Stimulated activated naive B cell treated with anti-CD40 and anti-IgM and Interleukin-4, amounts not matched to agents 10 μg/mL and 1 μg/mL and 100 μg/mL, for 72 hours (primary cell): ENCODE data around the gene LPP.
A peak's percentile ranks its signal among the peaks of the same experiment; 100 is the strongest.

Experiments used
- ATAC-seq, 2 donors: fragments of 150-1000 bp; cut with Tn5 transposase; replicated peaks; 2 replicates each; pipeline ENCODE4 v1.10.0; 2021; ENCODE audit warnings: moderate library complexity in 1 of 2
- DNase-seq: peaks from one replicate; pipeline ENCODE4 v3.0.0; 2021
- H3K27ac Mint-ChIP-seq: one replicate; pipeline ENCODE4 v1.8.0; 2022; ENCODE audit warnings: mild to moderate bottlenecking, mixed read lengths
- H3K27me3 Mint-ChIP-seq, 2 donors: one replicate each; pipeline ENCODE4 v1.8.0; 2022; ENCODE audit warnings: mixed read lengths in 2 of 2
- H3K36me3 Mint-ChIP-seq, 2 donors: one replicate each; pipeline ENCODE4 v1.8.0; 2022; ENCODE audit warnings: mixed read lengths in 2 of 2, mild to moderate bottlenecking in 1 of 2
- H3K4me1 Mint-ChIP-seq, 2 donors: one replicate each; pipeline ENCODE4 v1.8.0; 2022; ENCODE audit warnings: mixed read lengths in 2 of 2, mild to moderate bottlenecking in 1 of 2
- H3K4me3 Mint-ChIP-seq, 2 donors: one replicate each; pipeline ENCODE4 v1.8.0; 2022; ENCODE audit warnings: mild to moderate bottlenecking in 2 of 2, mixed read lengths in 2 of 2, moderate library complexity in 1 of 2
- H3K9me3 Mint-ChIP-seq, 2 donors: one replicate each; pipeline ENCODE4 v1.8.0; 2022; ENCODE audit warnings: mixed read lengths in 2 of 2, mild to moderate bottlenecking in 1 of 2

Gene LPP

DNA sequence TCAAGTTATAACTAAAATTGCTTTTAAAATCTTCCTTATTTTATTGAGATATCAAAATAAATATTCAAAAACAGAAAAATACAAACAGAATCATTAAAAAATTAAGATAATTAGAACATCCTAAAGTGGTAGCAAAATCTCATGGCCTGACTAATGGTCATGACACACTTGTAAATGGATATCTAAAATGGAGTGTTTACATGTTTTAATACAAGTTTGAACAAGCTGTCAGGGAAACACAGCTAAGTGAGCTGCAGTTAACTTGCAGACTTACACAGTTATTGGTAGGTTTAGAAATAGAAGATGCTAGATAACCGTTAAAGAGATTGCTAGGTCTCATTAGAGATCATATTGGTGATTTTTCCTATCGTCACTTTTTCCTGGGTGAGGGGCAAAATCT lies 242.3 kb downstream of the LPP start:
- H3K4me3 Mint-ChIP-seq = no peak overlapping the region
- peaks cover 2 to 6% of the 10 kb centered on the region in 2 donors for H3K9me3 Mint-ChIP-seq
- no peak for ATAC-seq
- H3K4me1 Mint-ChIP-seq = peaks cover 49 to 76% of the 10 kb centered on the region in 2 donors
- no peak overlapping the region for H3K27ac Mint-ChIP-seq
- no peak for DNase-seq
- peaks cover 11 to 17% of the 10 kb centered on the region in 2 donors for H3K36me3 Mint-ChIP-seq
- H3K27me3 Mint-ChIP-seq = no peaks in the 10 kb centered on the region

DNA sequence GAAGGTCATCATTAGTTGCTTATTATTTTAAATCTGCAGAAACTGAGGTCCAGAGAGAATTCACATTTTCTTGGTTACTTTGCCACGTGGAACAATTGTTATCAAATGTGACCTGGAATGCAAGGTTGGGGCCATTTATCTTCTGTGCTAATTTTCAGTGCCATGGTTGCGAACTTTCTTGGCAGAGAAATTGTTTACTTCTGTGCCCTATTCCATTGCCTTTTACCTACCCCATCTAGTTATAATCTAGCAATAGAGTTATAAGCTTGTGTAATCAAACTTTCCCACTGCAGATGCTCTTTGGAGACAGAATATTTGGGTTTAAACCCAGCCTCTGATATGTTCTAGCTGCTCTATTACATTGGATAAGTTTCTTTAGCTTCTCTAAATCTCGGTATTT lies 242.9 kb downstream of the LPP start:
- Mint-ChIP-seq H3K4me1 (peaks cover 49 to 76% of the 10 kb centered on the region in 2 donors), H3K9me3 (peaks cover 2 to 6% of the 10 kb centered on the region in 2 donors), H3K4me3 (peak overlapping the region in 1 of 2 donors; percentile 31), H3K36me3 (peaks cover 11 to 16% of the 10 kb centered on the region in 2 donors), H3K27me3 (no peaks in the 10 kb centered on the region), H3K27ac (peak overlapping the region; percentile 81)
- DNase-seq (no peak), ATAC-seq (no peak)

DNA sequence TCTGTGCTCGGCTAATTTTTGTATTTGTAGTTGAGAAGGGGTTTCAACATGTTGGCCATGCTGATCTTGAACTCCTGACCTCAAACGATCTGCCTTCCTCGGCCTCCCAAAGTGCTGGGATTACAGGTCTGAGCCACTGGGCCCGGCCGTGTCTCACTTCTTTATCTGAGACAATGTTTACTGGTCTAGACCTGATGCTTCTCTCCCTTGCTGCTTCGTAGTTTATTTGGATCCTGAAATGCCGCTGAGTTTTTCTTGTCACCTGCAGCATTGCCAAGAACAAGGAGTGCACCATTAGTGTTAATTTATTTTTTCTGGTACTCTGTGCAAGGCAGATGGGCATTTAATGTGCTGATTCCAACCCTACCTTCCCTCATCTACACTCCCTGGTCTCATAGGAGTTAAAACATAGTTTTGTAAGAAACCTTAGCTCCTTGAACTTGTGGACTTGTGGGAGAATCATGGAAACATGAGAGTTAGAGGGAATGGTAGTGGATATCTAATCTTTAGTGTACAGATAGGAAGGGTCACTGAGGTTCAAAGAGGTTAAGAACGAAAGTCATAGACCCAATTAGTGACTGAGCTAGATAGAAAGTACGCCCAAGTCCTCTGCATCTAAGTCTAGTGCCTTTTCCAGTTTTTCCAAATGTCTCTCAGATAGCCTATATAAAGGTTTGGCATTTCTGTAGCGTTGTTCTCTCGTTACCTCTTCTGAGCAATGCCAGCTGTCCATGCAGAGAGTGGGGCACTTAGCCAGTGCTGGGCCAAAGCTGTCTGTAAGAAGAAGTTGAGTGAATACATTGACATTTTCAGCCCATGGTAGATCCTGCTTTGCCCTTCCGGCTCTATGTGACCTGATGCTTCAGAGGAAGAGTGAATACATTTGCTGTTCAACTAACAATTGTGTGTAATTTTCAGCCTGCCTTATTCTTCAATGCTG lies 244.1 kb downstream of the LPP start:
- Mint-ChIP-seq H3K27me3 (no peaks in the 10 kb centered on the region), H3K4me3 (peak overlapping the region; percentile 31 to 52), H3K4me1 (peaks cover 49 to 75% of the 10 kb centered on the region in 2 donors), H3K36me3 (peaks cover 16 to 17% of the 10 kb centered on the region in 2 donors), H3K27ac (peak overlapping the region; percentile 81), H3K9me3 (peaks cover 6 to 14% of the 10 kb centered on the region in 2 donors)
- ATAC-seq (no peak), DNase-seq (no peak)

DNA sequence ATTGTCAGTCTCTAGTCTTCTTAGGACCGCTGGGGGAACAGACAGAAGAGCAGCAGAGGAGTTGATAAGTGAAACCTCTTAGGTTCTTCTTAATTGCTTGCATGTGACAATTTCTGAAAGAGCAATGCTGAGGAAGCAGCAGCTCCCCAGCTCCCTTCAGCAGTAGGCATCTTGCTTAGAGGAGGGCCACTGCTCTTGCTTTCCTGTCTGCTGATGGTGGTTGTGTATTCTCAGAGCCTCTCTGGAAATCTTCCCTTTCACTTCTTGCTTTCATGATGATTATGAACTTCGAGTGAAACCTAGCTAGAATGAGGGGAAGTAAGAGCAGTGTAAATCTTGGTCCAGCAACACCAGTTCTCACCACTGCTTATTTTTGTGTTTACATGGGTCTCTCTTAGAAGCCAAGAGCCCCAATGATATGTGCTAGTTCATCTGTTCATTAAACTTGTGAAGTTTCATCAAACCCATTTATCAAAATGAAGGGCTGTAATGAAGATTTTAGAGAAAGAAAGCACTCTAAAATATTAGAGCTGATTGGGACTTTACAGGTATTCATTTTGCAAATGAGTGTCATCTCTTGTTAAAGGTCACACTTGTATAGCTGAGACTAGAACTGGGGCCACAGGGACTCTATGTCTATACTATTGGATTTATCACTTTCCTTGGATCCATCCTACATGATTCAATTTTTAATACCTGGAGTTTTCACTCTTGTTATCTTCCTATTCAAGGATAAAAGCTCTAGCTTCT lies 246.7 kb downstream of the LPP start:
- peak; percentile 92 for ATAC-seq
- Mint-ChIP-seq H3K4me1 (peaks cover 59 to 87% of the 10 kb centered on the region in 2 donors), H3K27ac (peak overlapping the region; percentile 93), H3K27me3 (no peaks in the 10 kb centered on the region), H3K9me3 (peaks cover 6 to 14% of the 10 kb centered on the region in 2 donors), H3K4me3 (peak overlapping the region in 1 of 2 donors; percentile 57), H3K36me3 (peaks cover 24 to 25% of the 10 kb centered on the region in 2 donors)
- DNase-seq = peak; percentile 71

DNA sequence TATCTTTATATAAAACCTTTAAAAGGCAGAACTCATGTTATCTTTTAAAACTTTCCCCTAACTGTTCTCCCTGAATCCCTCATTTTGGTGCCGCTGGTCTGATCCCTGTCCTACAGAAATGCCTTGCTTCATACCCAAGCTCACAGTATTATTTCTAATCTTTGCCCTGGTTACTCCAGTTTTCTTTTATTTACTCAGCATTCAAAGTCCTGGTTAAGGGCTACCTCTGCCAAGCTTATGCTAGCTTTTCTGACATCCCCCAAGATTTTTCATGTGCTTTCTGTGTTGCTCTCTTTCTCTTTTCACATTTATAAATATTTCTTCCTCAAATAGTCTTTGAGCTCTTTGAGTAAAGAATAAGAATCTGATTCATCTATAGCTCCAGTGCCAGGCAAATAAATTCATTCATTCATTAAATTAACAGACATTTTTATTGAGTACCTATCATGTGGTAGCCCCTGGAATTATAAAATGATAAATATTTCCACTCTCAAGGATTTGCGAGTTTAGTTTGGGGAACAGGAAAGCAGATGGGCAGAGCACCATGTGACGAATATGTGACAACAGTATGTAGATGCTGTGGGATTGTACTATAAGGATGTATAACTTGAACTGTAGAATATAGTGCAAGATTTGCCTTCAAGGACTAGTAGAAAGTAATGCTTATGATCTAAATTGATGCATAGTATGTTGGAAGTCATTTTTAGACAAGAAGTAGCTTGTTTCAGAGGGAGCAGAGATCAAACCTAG lies 247.5 kb downstream of the LPP start:
- H3K4me1 Mint-ChIP-seq = peaks cover 59 to 89% of the 10 kb centered on the region in 2 donors
- peaks cover 28 to 31% of the 10 kb centered on the region in 2 donors for H3K36me3 Mint-ChIP-seq
- DNase-seq = no peak
- no peak for ATAC-seq
- H3K27ac Mint-ChIP-seq = peak overlapping the region; percentile 93
- H3K4me3 Mint-ChIP-seq = peak overlapping the region; percentile 48 to 57
- no peaks in the 10 kb centered on the region for H3K27me3 Mint-ChIP-seq
- H3K9me3 Mint-ChIP-seq = peaks cover 6 to 14% of the 10 kb centered on the region in 2 donors

DNA sequence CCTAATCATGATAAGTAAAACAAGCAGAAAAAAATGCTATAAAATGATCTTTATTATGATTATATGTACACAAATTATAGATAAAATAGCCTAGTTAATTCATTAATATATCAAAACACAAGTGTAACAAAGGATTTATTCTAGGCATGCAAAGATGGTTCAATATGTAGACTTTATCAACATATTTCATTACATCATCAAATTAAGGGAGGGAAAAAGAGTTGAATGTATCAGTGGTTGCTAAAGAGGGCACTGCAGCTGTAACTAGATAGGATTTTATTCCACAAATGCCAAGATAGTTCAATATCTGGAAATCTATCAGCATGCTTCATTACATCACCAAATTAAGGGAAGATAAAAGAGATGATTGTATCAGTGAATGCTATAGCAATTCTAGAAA lies 248.3 kb downstream of the LPP start:
- ATAC-seq (no peak), DNase-seq (no peak)
- Mint-ChIP-seq H3K27me3 (no peaks in the 10 kb centered on the region), H3K9me3 (peaks cover 6 to 14% of the 10 kb centered on the region in 2 donors), H3K4me1 (peaks cover 54 to 85% of the 10 kb centered on the region in 2 donors), H3K4me3 (no peak overlapping the region), H3K36me3 (peaks cover 34 to 37% of the 10 kb centered on the region in 2 donors), H3K27ac (peak overlapping the region; percentile 70)

DNA sequence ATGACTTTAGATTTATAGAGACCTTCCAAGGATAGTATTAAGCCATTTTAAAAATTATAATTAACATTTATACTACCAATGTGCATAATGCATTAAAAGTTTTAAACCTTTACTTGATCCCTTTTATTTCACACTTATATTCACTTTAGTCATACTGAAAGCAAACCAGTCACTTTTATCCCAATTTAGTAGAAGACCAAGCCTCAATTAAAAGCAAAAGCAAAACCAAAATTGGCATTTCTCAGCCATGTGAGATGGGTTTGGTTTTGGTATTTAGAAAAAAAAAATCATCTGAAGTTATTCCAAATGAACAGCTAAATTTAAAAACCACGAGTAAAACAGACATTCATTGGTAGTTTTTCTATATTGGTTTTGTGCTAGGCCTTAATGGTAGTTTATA lies 249.4 kb downstream of the LPP start:
- ATAC-seq (no peak), DNase-seq (no peak)
- H3K27ac Mint-ChIP-seq = no peak overlapping the region

DNA sequence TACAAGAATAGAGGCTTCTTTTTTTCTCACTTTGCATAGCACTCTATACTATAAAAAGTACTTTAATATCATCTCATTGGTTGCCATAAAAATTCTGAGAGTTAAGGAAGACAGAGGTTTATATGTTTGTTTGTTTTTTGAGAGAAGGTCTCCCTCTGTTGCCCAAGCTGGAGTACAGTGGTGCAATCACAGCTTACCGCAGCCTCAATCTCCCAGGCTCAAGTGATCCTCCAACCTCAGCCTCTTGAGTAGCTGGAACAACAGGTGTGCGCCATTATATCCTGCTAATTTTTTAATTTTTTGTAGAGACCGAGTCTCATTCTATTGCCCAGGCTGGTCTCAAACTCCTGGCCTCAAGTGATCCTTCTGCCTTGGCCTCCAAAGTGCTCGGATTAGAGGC lies 250.2 kb downstream of the LPP start:
- no peak overlapping the region for H3K4me3 Mint-ChIP-seq
- H3K9me3 Mint-ChIP-seq = peaks cover 6 to 9% of the 10 kb centered on the region in 2 donors
- H3K36me3 Mint-ChIP-seq = peaks cover 34 to 42% of the 10 kb centered on the region in 2 donors
- DNase-seq (no peak), ATAC-seq (no peak)
- H3K4me1 Mint-ChIP-seq = peaks cover 40 to 66% of the 10 kb centered on the region in 2 donors
- H3K27ac Mint-ChIP-seq = peak overlapping the region; percentile 4
- no peaks in the 10 kb centered on the region for H3K27me3 Mint-ChIP-seq

More for the DNA sequence above, 249.4 kb downstream of the LPP start:
- peaks cover 40 to 46% of the 10 kb centered on the region in 2 donors for H3K36me3 Mint-ChIP-seq
- no peak overlapping the region for H3K4me3 Mint-ChIP-seq
- no peaks in the 10 kb centered on the region for H3K27me3 Mint-ChIP-seq
- peaks cover 6 to 14% of the 10 kb centered on the region in 2 donors for H3K9me3 Mint-ChIP-seq
- H3K4me1 Mint-ChIP-seq = peaks cover 47 to 73% of the 10 kb centered on the region in 2 donors

DNA sequence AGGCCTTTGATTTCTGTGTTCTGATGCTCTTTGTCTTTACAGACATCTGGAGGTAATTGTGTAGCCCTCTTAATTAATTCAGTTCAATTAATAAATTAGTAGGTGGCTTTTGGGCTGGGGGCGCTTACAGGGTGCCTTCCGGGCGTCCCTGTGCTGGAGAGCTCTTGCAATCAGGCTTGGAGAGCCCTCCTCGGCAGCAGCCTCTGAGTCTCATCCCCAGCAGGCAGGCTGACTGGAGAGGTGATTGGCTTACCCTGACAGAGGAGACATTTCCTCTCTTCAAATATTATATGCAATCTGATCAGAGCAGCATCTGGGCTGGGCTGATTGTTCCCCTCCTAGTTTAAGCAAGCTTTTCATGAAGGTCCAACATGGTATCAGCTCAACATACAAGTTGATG lies 250.7 kb downstream of the LPP start:
- Mint-ChIP-seq H3K4me3 (no peak overlapping the region), H3K36me3 (peaks cover 34 to 42% of the 10 kb centered on the region in 2 donors), H3K4me1 (peaks cover 38 to 63% of the 10 kb centered on the region in 2 donors), H3K27ac (peak overlapping the region; percentile 86), H3K9me3 (peaks cover 6 to 9% of the 10 kb centered on the region in 2 donors), H3K27me3 (no peaks in the 10 kb centered on the region)
- no peak for ATAC-seq
- DNase-seq = no peak

DNA sequence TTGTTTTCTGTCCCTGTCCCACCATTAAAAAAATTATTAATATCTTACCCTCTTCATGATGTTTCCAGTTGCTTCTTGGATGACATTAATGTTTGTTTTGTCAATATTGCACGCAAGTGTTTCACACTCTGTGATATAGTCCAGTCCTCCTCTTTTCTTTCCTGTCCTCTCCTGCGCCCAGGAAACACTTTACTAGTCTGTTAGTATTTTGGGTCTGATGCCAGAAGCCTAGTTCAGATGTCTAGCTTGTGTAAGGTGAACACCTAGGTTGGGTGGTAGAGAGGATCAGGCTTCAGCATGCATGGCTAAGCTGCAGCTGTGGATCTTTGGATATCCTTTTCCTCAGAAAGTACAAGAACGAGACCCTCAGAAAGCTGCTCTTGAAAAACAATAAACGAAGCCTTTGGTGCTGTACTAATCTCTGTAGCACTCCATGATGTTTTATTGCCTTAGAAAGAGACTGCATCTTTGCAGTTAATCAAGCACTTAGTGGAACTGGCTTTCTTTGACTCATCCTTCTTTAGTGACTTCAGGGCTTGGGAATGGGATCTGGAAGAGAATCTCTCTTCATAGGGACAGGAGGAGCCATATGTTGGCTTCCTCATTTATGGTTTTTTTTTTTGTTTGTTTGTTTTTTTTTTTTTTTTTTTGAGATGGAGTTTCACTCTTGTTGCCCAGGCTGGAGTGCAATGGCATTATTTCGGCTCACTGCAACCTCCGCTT lies 253.4 kb downstream of the LPP start:
- DNase-seq = no peak
- H3K4me3 Mint-ChIP-seq = no peak overlapping the region

DNA sequence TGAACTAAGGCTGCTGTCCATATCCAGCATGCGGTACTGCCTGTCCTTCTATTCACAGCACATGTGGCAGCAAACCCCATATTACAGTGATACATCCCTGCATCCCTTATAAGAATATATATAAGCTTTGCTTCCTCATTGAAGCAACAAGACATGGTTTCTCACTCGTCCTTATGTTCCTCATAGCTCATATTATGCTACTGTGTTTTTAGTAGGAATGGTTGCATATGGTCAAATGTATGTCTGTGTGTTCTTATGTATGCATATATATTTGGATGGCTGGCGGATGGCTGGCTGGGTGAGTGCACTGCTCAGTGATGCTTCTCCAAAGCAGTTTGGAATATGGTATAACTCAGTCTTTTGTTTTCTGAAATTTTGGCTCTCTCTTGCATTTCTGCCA lies 254.9 kb downstream of the LPP start:
- Mint-ChIP-seq H3K27me3 (no peaks in the 10 kb centered on the region), H3K27ac (no peak overlapping the region), H3K4me3 (no peak overlapping the region), H3K36me3 (peaks cover 38 to 45% of the 10 kb centered on the region in 2 donors), H3K4me1 (peaks cover 20 to 37% of the 10 kb centered on the region in 2 donors), H3K9me3 (no peaks in the 10 kb centered on the region)
- DNase-seq (no peak), ATAC-seq (no peak)

More for the DNA sequence above, 253.4 kb downstream of the LPP start:
- H3K36me3 Mint-ChIP-seq = peaks cover 36 to 52% of the 10 kb centered on the region in 2 donors
- H3K27me3 Mint-ChIP-seq = no peaks in the 10 kb centered on the region
- no peak for ATAC-seq
- peaks cover 4 to 7% of the 10 kb centered on the region in 2 donors for H3K9me3 Mint-ChIP-seq
- H3K4me1 Mint-ChIP-seq = peaks cover 25 to 49% of the 10 kb centered on the region in 2 donors
- H3K27ac Mint-ChIP-seq = no peak overlapping the region

DNA sequence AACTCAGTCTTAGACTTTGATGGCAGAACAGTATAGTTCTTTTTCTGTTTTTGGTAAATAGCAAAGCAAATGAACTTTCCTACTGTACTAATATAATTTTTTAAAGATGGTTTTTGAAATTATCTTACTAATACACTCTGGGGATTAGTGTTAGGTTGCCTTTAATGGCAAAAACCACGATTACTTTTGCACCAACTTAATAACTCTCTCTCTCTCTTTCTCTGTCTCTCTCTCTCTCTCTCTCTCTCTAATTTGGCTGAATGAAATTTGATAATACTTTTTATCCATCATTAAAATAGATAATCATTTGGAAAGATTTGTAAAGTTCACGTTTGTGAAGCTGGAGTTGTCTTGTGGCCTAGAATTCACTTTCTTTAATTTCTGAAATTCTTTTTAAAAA lies 257.8 kb downstream of the LPP start:
- ATAC-seq (no peak), DNase-seq (no peak)
- no peak overlapping the region for H3K4me3 Mint-ChIP-seq
- no peaks in the 10 kb centered on the region for H3K9me3 Mint-ChIP-seq
- H3K27me3 Mint-ChIP-seq = no peaks in the 10 kb centered on the region
- H3K27ac Mint-ChIP-seq = no peak overlapping the region
- H3K36me3 Mint-ChIP-seq = peaks cover 23 to 29% of the 10 kb centered on the region in 2 donors
- peaks cover 10 to 11% of the 10 kb centered on the region in 2 donors for H3K4me1 Mint-ChIP-seq

DNA sequence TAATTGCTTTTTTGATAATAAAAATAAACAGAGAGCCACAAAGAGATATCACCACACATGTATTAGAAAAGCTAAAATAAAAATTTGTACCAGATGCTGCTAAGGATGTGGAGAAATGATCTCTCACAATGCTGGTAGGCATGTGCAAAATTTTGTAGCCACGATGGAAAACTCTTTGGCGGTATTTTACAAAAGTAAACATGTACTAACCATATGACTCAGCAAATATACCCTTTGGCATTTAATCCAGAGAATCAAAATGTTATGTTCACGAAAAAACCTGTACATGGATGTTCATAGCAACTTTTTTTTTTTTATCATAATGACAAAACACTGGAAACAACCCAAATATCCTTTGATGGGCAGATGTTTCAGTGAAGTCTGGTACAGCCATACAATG lies 261.2 kb downstream of the LPP start:
- H3K36me3 Mint-ChIP-seq = peaks cover 17 to 21% of the 10 kb centered on the region in 2 donors
- ATAC-seq (no peak), DNase-seq (no peak)
- H3K9me3 Mint-ChIP-seq = no peaks in the 10 kb centered on the region
- no peak overlapping the region for H3K27ac Mint-ChIP-seq
- H3K4me1 Mint-ChIP-seq = peaks cover 11 to 30% of the 10 kb centered on the region in 2 donors
- H3K4me3 Mint-ChIP-seq = no peak overlapping the region
- no peaks in the 10 kb centered on the region for H3K27me3 Mint-ChIP-seq
